ENCODE measurements around the gene TEPSIN.

DNA sequence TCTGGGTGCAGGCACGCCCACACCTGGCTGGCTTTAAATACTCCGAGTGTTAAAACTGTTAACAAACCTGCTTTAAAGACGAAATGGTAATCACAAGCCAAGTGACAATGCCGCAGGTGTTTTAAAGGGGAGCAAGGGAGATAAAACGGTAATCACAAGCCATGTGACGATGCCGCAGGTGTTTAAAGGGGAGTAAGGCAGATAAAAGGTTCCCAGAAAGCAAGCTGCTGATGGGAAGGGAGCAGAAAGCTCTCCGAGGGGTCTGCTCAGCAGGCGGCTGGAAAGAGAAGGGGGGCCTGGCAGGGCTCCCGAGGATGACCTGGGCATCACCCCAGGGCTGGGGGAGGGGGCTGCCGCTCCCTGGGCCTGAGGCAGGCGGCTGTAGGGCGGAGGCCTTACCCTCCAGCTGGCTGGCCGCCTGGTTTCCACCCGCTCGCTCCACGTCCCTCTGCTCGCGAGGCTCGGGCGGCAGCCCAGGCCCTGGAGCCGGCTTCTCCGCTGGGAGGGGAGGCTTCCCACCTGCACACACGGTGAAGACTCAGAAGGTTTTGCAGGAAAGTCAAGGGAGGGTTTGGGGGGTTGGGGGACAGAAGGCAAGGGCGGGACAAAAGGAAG lies 12.3 kb upstream of the TEPSIN start:
- TF ChIP-seq, protein P1, sequence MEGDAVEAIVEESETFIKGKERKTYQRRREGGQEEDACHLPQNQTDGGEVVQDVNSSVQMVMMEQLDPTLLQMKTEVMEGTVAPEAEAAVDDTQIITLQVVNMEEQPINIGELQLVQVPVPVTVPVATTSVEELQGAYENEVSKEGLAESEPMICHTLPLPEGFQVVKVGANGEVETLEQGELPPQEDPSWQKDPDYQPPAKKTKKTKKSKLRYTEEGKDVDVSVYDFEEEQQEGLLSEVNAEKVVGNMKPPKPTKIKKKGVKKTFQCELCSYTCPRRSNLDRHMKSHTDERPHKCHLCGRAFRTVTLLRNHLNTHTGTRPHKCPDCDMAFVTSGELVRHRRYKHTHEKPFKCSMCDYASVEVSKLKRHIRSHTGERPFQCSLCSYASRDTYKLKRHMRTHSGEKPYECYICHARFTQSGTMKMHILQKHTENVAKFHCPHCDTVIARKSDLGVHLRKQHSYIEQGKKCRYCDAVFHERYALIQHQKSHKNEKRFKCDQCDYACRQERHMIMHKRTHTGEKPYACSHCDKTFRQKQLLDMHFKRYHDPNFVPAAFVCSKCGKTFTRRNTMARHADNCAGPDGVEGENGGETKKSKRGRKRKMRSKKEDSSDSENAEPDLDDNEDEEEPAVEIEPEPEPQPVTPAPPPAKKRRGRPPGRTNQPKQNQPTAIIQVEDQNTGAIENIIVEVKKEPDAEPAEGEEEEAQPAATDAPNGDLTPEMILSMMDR (IDR thresholded peaks at IDR 0.05): no peak
- TF ChIP-seq POLR2A (IDR thresholded peaks at IDR 0.05): no peak

All from transverse colon (tissue), 3 donors.